GM19099 (cell line): ENCODE results near the gene MKX.

Source experiments
- POLR2A ChIP-seq: IDR thresholded peaks from 3 replicates; pipeline ENCODE4 v1.6.1; 2011; ENCODE audit warnings: low read depth; ENCODE audit not compliant: insufficient read length; ENCODE audit errors: extremely low read depth

The MKX gene, protein sequence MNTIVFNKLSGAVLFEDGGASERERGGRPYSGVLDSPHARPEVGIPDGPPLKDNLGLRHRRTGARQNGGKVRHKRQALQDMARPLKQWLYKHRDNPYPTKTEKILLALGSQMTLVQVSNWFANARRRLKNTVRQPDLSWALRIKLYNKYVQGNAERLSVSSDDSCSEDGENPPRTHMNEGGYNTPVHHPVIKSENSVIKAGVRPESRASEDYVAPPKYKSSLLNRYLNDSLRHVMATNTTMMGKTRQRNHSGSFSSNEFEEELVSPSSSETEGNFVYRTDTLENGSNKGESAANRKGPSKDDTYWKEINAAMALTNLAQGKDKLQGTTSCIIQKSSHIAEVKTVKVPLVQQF

DNA sequence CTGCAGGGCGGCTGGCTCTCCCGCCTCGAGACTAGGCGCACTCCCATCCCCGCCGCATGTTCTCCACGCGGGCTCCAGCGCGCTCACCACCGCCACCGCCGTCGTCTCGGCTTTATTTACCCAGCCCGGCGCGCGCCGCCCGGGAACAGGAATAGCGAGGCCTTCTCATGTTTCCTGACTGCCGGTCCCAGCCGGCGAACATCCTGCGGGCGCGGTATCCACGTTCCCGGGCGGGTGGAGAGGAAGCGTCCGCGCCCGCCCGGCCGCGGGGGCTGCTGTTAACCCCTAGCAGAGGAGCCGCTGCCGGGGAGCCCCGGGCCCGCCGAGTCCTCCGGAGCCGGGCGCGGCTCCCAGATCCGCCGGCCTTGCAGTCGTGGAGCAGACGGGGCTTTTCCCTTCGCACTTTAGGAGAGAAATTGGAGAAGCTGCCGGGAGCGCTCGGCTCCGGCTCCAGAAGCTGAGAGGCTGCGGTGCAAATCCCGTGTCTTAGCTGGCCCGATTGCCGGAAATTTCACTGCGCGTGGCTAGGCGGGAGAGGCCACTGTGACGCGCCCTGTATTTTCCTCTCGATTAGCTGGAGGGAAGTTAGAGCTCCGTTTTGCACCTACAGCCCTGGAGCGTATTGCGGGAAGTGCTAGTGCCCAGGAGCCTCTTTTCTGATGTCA lies at the start of gene MKX:
Gene MKX (minus strand): TSS at position 88 of the 665 bp plus-strand sequence. CDS start 2,404 bp downstream, outside the sequence.
- TF ChIP-seq POLR2A = no peak

DNA sequence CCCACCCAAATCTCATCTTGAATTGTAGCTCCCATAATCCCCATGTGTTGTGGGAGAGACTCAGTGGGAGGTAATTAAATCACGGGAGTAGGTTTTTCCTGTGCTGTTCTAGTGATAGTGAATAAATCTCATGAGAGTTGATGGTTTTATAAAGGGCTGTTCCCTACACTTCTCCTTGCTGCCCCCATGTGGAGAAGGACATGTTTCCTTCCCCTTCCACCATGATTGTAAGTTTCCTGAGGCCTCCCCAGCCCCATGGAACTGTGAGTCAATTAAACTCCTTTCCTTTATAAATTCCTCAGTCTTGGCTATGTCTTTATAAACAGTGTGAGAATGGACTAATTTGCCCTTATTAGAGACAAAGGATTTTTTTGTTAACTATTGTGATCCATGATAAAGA lies 48.5 kb upstream of the MKX start:
- no peak for TF ChIP-seq POLR2A

DNA sequence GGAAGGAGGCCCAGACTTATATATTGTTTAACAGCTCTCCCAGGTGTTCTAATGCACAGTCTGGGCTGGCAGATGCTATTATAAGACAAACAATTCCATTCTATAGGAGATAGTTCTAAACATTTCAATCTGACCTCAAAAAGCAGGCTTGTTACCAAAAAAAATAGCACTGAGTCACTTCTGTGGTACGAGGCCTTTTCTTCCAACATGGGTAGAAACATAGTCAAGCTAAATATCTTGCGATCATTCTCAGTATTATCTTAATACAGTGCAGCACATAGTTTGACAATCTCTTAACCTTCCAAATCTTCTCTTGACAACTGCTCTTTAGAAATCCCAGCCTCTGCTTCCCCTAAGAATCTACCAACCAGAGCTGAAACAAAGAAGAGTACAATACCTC lies 46.6 kb upstream of the MKX start:
- no peak for TF ChIP-seq POLR2A

DNA sequence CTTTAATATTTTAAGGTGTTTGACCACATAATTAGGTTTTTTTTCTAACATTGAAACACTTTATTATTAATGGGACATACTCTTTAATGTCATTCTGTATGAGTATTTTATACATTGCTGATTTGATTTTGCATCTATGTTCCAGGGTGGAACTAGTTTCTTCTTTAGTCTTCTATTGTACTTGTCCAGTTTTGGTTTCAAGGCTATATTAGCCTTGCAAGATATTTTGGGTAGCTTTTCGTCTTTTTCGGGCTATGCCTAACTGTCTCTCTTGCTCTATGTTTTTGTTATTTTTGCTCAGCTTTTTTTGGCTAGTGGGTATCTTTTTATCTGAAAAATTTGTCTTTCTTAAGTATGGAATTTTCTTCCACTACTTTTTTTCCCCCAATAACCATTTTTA lies 38.7 kb upstream of the MKX start:
- no peak for TF ChIP-seq POLR2A

DNA sequence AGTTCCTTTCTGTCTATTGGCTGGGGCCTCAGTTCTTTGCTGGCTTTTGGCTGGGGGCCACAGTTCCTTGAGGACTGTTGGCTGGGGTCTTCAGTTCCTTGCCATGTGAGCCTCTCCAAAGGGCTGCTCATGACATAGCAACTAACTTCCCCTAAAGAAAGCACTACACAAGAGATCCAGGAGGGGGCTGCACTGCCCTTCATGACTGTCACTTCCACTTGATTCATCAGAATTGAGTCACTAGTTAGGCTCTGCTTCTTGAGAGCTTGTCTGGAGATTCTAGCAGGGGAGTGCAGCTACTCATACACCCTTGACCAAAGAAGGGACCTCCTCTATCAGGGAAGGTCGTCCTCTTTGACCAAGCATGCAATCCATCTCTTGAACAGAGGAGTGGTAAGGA lies 38.0 kb upstream of the MKX start:
- TF ChIP-seq POLR2A = no peak

DNA sequence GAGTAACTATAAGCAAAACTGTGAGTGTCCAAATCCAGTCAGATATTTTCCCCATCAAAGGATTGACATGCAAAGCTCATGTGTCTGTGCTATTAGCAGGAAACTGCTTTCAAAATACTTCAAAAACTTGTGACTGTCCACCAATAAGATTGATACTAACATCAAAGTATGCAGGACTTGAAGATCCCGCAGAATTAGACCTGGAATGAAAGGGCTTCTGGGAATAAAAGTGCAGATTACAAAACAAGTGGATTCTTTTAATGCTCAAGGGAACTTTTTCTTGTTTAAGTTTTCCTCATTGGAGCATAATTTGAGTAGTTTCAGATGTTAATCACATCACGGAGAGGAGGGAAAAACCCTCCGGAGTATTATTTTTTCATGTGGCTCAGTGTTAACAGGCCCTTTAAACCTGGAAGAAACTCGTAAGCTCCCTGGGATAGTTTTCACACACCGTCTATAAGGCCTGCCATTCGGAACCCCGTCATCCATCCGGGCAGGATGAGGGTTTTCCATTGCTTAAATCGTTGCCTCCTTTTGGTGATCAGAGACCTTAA lies 33.9 kb upstream of the MKX start:
- TF ChIP-seq POLR2A = no peak

DNA sequence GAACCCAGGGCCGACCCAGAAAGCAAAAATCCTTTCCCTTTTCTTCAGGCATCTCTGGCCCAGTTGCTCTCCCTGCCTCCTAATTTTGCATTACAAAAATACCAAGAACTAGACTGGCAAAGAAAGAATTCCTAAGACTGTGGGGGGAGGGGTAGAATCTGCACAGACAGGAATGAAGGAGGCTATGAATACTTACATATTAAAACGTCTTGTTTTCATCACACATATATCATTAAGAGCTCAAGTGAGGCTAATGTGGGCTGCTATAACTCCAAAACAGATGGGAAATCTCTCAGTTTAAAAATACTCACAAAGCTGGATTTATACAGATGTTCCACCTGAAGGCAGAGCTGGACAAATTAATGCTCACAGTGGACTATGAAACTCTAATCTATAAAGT lies 29.2 kb upstream of the MKX start:
- TF ChIP-seq POLR2A = no peak

DNA sequence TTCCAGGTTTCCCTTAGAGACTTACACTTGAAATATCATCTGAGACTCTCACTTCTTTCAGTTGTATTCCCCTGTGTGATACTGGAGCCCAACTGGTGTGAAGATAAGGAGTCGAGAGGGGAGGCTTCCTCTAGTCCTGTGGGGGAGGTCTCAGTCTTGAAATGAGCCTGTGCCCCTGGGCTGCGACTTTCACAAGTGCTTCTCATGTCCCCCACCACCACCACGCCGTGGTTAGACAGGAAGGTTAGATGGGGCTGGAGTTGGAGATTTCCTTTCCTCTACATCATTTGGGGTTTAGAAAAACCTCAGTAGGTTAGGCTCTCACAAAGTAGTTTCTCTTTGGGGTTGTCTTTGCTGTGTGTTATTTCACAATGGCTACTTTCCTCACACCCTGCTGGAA lies 25.6 kb upstream of the MKX start:
- no peak for TF ChIP-seq POLR2A

DNA sequence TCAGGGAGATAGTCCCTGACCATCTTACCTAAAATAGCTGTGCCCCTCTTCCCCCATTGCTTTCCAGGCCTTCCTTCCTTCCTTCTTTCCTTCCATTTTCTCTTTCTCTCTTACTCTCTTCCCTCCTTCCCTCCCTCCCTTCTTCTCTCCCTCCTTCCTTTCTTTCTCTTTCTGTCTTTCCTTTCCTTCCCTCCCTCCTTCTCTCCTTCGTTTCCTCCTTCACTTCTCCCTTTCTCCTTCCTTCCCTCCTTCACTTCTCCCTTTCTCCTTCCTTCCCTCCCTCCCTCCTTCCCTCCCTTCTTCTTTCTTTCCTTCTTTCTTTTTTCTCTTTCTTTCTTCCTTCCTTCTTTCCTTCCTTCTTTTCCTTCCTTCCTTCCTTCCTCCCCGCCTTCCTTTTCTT lies 24.6 kb upstream of the MKX start:
- no peak for TF ChIP-seq POLR2A

DNA sequence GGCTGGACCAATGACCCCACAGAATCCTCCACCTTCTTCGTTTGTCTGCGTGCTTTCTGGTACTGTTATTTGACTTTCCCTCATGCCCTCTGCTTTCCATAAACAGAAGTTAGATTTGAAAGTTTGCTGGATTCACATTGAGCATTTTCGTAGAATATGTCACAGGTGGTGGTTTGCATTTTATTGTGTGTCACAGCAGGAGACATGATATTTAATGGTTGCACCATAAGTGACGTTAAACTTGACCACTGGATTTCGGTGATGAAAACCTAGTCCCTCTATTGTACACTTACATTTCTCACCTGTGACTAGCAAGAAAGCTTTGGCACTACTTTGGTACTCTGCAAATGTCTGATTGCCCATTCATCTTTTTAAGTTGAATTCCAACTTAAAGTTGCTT lies 15.2 kb upstream of the MKX start:
- TF ChIP-seq POLR2A = no peak

DNA sequence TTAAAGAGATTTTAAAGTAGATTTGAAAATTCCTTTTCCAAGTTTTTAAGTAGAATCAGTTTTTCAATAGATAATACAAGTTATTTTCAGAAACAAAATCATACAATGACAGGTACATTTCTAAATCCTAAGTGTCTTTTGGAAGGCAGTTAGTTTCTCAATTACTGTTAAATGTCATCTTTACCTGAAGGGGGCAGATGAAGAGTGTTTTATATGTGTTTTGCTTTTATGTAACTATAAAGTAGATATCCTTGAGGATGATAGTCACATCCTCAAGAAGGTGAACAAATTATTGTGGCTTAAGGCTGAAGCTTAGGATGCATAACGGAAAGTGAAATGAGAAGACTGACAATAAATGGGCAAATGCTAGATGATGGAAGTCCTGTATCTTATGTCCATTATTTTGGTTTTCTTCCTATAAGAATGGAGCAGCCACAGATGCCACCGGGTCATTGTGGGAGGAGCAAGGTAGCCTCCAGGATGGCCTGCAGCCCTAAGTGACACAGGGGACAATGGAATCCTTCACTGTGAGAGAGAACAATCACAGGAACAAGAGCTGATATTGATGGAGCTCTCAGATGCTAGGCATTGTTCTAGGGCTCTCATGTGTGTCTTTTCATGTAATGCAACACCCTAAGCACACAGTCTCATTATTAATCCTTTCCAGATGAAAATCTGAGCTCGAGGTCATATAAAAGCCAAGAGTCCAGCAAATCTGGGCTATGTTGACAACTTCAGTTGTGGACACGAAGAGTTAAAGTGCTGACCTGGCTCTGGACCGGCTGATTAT lies 14.1 kb upstream of the MKX start:
- no peak for TF ChIP-seq POLR2A

DNA sequence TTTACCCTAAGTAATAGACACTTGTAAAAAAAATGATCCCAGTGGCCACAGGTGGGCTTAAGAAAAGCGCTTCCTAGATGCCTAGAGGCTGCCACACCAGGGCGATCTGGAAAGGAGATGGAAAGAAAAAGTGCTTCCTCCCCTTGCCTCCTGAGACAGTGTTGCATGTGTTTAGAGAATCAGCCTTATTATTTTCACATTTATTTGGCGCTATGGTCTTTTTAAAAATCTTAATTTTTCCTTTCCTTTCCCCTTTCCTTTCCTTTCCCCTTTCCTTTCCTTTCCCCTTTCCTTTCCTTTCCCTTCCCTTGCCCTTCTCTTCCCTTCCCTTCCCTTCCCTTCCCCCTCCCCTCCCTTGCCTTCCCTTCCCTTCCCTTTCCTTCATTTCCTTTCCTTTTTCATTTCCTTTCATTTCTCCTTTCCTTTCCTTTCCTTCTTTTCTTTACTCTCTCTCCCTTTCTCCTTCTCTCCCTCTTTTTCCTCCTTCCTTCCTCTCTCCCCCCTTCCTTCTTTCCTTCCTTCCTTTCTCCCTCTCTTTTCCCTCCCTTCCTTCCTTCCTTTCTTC lies 7.1 kb upstream of the MKX start:
- TF ChIP-seq POLR2A = no peak

DNA sequence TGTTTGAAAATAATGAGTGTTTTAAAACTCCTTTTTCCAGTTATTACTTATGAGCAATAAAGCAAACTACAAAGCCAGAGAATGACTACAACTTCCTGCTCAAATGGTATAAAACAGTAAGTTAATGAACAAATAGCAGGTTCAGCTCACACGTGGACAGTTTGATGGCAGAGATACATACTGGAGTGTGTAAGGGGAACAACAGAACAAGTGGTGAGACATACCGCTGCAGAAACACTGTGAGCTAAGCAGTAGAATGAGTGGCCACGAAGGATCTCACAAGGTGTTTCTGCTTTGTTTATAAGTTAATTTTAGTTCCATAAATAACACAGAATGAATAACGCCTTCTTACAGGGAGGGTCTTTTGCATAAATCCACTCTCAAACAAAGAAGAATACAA lies 3.0 kb upstream of the MKX start:
- no peak for TF ChIP-seq POLR2A

DNA sequence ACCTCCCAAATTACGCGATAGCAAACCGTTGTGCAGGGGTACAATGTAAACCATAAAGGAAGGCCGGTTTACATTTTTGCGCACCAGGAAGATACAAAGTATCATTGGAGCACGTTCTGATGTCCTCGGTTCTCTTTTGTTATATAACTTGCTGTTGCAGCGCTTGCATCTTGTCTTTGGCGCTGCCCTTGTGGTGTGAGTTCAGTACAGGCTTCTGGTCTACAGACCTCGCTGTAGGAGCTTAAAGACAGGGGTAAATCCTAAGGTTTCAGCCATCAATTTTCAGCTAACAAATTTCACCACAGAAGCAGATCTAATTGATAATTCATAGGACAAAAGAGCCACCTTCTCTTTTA lies 1.5 kb upstream of the MKX start:
- no peak for TF ChIP-seq POLR2A

DNA sequence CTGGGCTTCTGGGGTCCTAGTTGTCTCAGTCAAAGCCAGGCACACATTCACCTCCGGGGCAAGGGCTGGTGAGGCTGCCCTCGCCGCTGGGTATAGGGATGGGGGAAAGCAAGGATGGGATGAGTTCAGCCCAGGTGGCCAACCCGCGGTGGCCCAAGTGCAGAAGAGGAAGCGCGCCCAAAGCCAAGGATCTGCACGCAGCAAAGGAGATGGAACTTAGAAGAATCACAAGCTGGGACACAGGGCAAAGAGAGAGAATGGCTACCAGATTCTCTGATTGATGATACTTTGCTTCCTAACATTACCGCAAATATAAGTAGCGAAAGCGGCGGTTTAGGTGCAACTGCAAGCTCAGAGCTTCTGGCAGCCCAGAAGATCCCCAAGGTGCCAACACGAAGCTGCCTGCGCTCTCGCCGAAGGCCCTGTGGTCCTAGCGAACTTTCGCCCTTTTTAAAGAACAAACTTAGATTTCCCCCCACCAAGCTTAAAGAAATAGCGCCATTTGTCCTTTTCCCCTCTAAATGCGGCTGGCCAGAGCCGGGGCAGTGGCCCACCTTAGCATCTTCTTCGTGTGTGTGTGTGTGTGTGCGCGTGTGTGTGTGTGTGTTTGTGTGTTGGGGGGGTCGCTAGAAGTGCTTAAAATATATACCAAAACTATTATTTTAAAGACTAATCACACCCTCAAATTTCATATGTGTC lies 927 bp upstream of the MKX start:
- no peak for TF ChIP-seq POLR2A
